HG02623 (cell line): ENCODE data around the gene ZBTB17.
"Not testable (repeated sequence)": the region's sequence is repeated elsewhere in the genome, so short reads cannot be mapped to it uniquely, and the experiment has no call there.

Experiments
- ATAC-seq: cut with Tn5 transposase; IDR thresholded peaks from one replicate; pipeline ENCODE4 v1.9.1; 2021; ENCODE audit warnings: moderate library complexity; ENCODE audit not compliant: unreplicated experiment

Gene ZBTB17

GRCh38 chr1:15900662-15901279 is 75.1 kb downstream of the ZBTB17 start:
- no peak for ATAC-seq

GRCh38 chr1:15899266-15899665 is 76.6 kb downstream of the ZBTB17 start:
- ATAC-seq, result no peak

GRCh38 chr1:15896841-15897610 is 78.9 kb downstream of the ZBTB17 start:
- ATAC-seq, result not testable (repeated sequence)

GRCh38 chr1:15895233-15895632 is 80.7 kb downstream of the ZBTB17 start:
- ATAC-seq, result no peak

GRCh38 chr1:15892857-15893599 is 82.9 kb downstream of the ZBTB17 start:
- not testable (repeated sequence) for ATAC-seq
